Stimulated activated CD8-positive, alpha-beta memory T cell treated with anti-CD3 and anti-CD28 coated beads, Interleukin-4, amount 100 ng/mL, for 48 hours (primary cell): ENCODE results near the gene SELENBP1.
"Not testable (repeated sequence)": the region's sequence is repeated elsewhere in the genome, so short reads cannot be mapped to it uniquely, and the experiment has no call there.

Experiments
- DNase-seq: peaks from one replicate; pipeline ENCODE4 v3.0.0-alpha.2; 2020

Gene SELENBP1

GRCh38 chr1:151372058-151372934 lies at the start of gene SELENBP1:
Gene SELENBP1 (minus strand): TSS chr1:151372705. CDS start chr1:151372641, 64 bp downstream.
- DNase-seq: no peak

- DNase-seq: no peak
These were observed 47.3 kb upstream of the SELENBP1 start for GRCh38 chr1:151419819-151420218.

- DNase-seq: no peak
These were observed 45.6 kb upstream of the SELENBP1 start for GRCh38 chr1:151418081-151418480.

- no peak for DNase-seq
These were observed 43.7 kb upstream of the SELENBP1 start for GRCh38 chr1:151416231-151416630.

GRCh38 chr1:151411884-151412283 lies 39.4 kb upstream of the SELENBP1 start:
- no peak for DNase-seq

GRCh38 chr1:151408891-151409290 lies 36.4 kb upstream of the SELENBP1 start:
- no peak for DNase-seq

- DNase-seq: no peak
These were observed 34.8 kb upstream of the SELENBP1 start for GRCh38 chr1:151407304-151407703.

- no peak for DNase-seq
These were observed 33.7 kb upstream of the SELENBP1 start for GRCh38 chr1:151406176-151406575.

- no peak for DNase-seq
These were observed 32.9 kb upstream of the SELENBP1 start for GRCh38 chr1:151405187-151405951.

GRCh38 chr1:151403612-151404011 lies 31.1 kb upstream of the SELENBP1 start:
- DNase-seq: no peak

GRCh38 chr1:151402764-151403163 lies 30.3 kb upstream of the SELENBP1 start:
- no peak for DNase-seq

- DNase-seq: no peak
These were observed 29.4 kb upstream of the SELENBP1 start for GRCh38 chr1:151401860-151402259.

- no peak for DNase-seq
These were observed 28.8 kb upstream of the SELENBP1 start for GRCh38 chr1:151401125-151401788.

GRCh38 chr1:151399324-151400171 lies 27.0 kb upstream of the SELENBP1 start, which contains the start of gene PSMB4:
Gene PSMB4 (plus strand): TSS chr1:151399573. CDS start chr1:151399588, 15 bp downstream.
- DNase-seq: peak; percentile 82

GRCh38 chr1:151396265-151396664 lies 23.8 kb upstream of the SELENBP1 start:
- not testable (repeated sequence) for DNase-seq

- DNase-seq: no peak
These were observed 21.1 kb upstream of the SELENBP1 start for GRCh38 chr1:151393583-151393982.

GRCh38 chr1:151391079-151391563 lies 18.6 kb upstream of the SELENBP1 start:
- no peak for DNase-seq

GRCh38 chr1:151390221-151391078 lies 17.9 kb upstream of the SELENBP1 start:
- not testable (repeated sequence) for DNase-seq

- DNase-seq: no peak
These were observed 13.5 kb upstream of the SELENBP1 start for GRCh38 chr1:151386002-151386401.

- DNase-seq: no peak
These were observed 12.1 kb upstream of the SELENBP1 start for GRCh38 chr1:151384584-151384983.
